DOHH2 (cell line): Measurements from ENCODE around the gene SLC13A2.

Experiments
- H3F3A ChIP-seq: fragments of 200-600 bp; sonication (generic), shearing (Covaris generic); 2 replicates; pipeline ENCODE4 v1.6.0; 2016; ENCODE audit warnings: antibody characterized with exemption, mild to moderate bottlenecking; ENCODE audit not compliant: control insufficient read depth, insufficient read depth
- H3K27ac ChIP-seq: fragments of 200-600 bp; sonication (generic); 2 replicates; pipeline ENCODE4 v1.5.1; 2014; ENCODE audit warnings: low read depth, mild to moderate bottlenecking, low read length, moderate library complexity
- H3K27me3 ChIP-seq: fragments of 200-600 bp; sonication (generic); 2 replicates; pipeline ENCODE4 v1.6.1; 2014; ENCODE audit warnings: mild to moderate bottlenecking, low read length, mixed read lengths; ENCODE audit not compliant: control insufficient read depth
- H3K36me3 ChIP-seq: fragments of 200-600 bp; sonication (generic); 2 replicates; pipeline ENCODE4 v1.6.1; 2014; ENCODE audit warnings: mild to moderate bottlenecking, low read length, moderate library complexity, mixed read lengths; ENCODE audit not compliant: control insufficient read depth
- H3K4me1 ChIP-seq: fragments of 200-600 bp; sonication (generic); 2 replicates; pipeline ENCODE4 v1.6.1; 2014; ENCODE audit warnings: mild to moderate bottlenecking, low read length, mixed read lengths; ENCODE audit not compliant: control insufficient read depth
- H3K4me2 ChIP-seq: fragments of 200-600 bp; sonication (generic); 2 replicates; pipeline ENCODE4 v1.6.0; 2014; ENCODE audit warnings: mild to moderate bottlenecking, low read length, moderate library complexity
- H3K4me3 ChIP-seq: fragments of 200-600 bp; sonication (generic); 2 replicates; pipeline ENCODE4 v1.5.1; 2014; ENCODE audit warnings: mild to moderate bottlenecking, low read length, mixed read lengths
- H3K79me2 ChIP-seq: fragments of 200-600 bp; sonication (generic); 2 replicates; pipeline ENCODE4 v1.6.1; 2014; ENCODE audit warnings: mild to moderate bottlenecking, low read length, mixed read lengths; ENCODE audit not compliant: control insufficient read depth
- H3K9me2 ChIP-seq: fragments of 200-600 bp; sonication (generic); replicated peaks from 2 replicates; pipeline ENCODE4 v1.6.1; 2014; ENCODE audit warnings: mild to moderate bottlenecking, low read length, mixed read lengths; ENCODE audit not compliant: control insufficient read depth
- H3K9me3 ChIP-seq: fragments of 200-600 bp; sonication (generic); 2 replicates; pipeline ENCODE4 v1.6.1; 2014; ENCODE audit warnings: antibody characterized with exemption, low read length, mixed read lengths; ENCODE audit not compliant: control insufficient read depth, insufficient read depth
- H4K20me1 ChIP-seq: fragments of 200-600 bp; sonication (generic); 2 replicates; pipeline ENCODE4 v1.6.0; 2014; ENCODE audit warnings: low read depth, mild to moderate bottlenecking, antibody characterized with exemption, low read length, moderate library complexity; ENCODE audit not compliant: control insufficient read depth, insufficient read depth
- CTCF ChIP-seq: fragments of 200-600 bp; sonication (generic); IDR thresholded peaks from one replicate; pipeline ENCODE4 v1.5.1; 2014; ENCODE audit warnings: antibody characterized with exemption, mild to moderate bottlenecking, low read depth, low read length; ENCODE audit not compliant: poor library complexity, severe bottlenecking
- EZH2phosphoT487 ChIP-seq: fragments of 200-600 bp; sonication (generic); IDR thresholded peaks from 2 replicates; pipeline ENCODE4 v1.6.1; 2017; ENCODE audit warnings: borderline replicate concordance, mild to moderate bottlenecking, antibody characterized with exemption, low read length, moderate library complexity, mixed read lengths

SLC13A2 gene

GRCh38 chr17:28485049-28485448, 11.6 kb downstream of the SLC13A2 start:
- Histone ChIP-seq H3K4me3 (no peak overlapping the region), H3K9me2 (no peaks in the 10 kb centered on the region), H3K27me3 (peaks cover 18% of the 10 kb centered on the region), H3K79me2 (no peaks in the 10 kb centered on the region), H3F3A (no peaks in the 10 kb centered on the region), H3K9me3 (no peaks in the 10 kb centered on the region), H3K4me2 (no peak overlapping the region), H3K4me1 (no peaks in the 10 kb centered on the region), H3K27ac (no peak overlapping the region), H4K20me1 (no peaks in the 10 kb centered on the region), H3K36me3 (no peaks in the 10 kb centered on the region)
- TF ChIP-seq CTCF, result no peak
- TF ChIP-seq EZH2phosphoT487, result no peak

GRCh38 chr17:28487881-28488532, 14.6 kb downstream of the SLC13A2 start:
- TF ChIP-seq EZH2phosphoT487 (no peak), CTCF (no peak)
- H3K79me2 ChIP-seq, result no peaks in the 10 kb centered on the region
- H4K20me1 ChIP-seq, result no peaks in the 10 kb centered on the region
- H3K4me1 ChIP-seq, result no peaks in the 10 kb centered on the region
- H3K36me3 ChIP-seq, result no peaks in the 10 kb centered on the region
- no peaks in the 10 kb centered on the region for H3F3A ChIP-seq
- H3K27me3 ChIP-seq, result peaks cover 10% of the 10 kb centered on the region
- H3K9me3 ChIP-seq, result no peaks in the 10 kb centered on the region
- H3K4me3 ChIP-seq, result no peak overlapping the region
- no peak overlapping the region for H3K27ac ChIP-seq
- no peaks in the 10 kb centered on the region for H3K9me2 ChIP-seq
- no peak overlapping the region for H3K4me2 ChIP-seq

- Histone ChIP-seq H3K27ac (no peak overlapping the region), H3K4me1 (no peaks in the 10 kb centered on the region), H3K27me3 (peaks cover 9% of the 10 kb centered on the region), H3F3A (no peaks in the 10 kb centered on the region), H3K9me3 (no peaks in the 10 kb centered on the region), H3K79me2 (no peaks in the 10 kb centered on the region), H3K4me3 (no peak overlapping the region), H3K4me2 (no peak overlapping the region), H4K20me1 (no peaks in the 10 kb centered on the region), H3K36me3 (no peaks in the 10 kb centered on the region), H3K9me2 (no peaks in the 10 kb centered on the region)
- TF ChIP-seq EZH2phosphoT487 (no peak), CTCF (no peak)
Measured at GRCh38 chr17:28488533-28489276, 15.3 kb downstream of the SLC13A2 start.
